ENCODE measurements around the gene STAG3. TPM values are rescaled to one million over a fixed set of nuclear protein-coding genes. Genes with fewer than 3 reads are reported as not detected.

STAG3 gene
- polyA plus RNA-seq, 1 donor from 2014 or later, result 0.64 TPM

- H2AFZ ChIP-seq (ENCODE audit: low read depth, low read length), result peak overlapping the region; percentile 97
- no peaks in the 10 kb centered on the region for H3F3A ChIP-seq (ENCODE audit: insufficient read depth, low read length, poor library complexity, severe bottlenecking)
- H3K79me2 ChIP-seq (replicated peaks; ENCODE audit: insufficient read depth, low read length), result peaks cover 14% of the 10 kb centered on the region
- H3K27ac ChIP-seq (ENCODE audit: low read length), result peak overlapping the region; percentile 92
- H3K9me2 ChIP-seq (ENCODE audit: insufficient read depth, low read length), result no peaks in the 10 kb centered on the region
- no peak for TF ChIP-seq SMC3 (conservative IDR thresholded peaks at IDR 0.05; ENCODE audit: poor library complexity)
- TF ChIP-seq POLR2AphosphoS5 (IDR thresholded peaks at IDR 0.05), result no peak
- TF ChIP-seq CTCF (IDR thresholded peaks at IDR 0.05; ENCODE audit: poor library complexity, severe bottlenecking), result no peak
- no peak for TF ChIP-seq MXI1 (conservative IDR thresholded peaks at IDR 0.05; ENCODE audit: poor library complexity, severe bottlenecking)
- no peak for TF ChIP-seq EZH2 (IDR thresholded peaks at IDR 0.05; ENCODE audit: borderline replicate concordance, insufficient read depth, low read length, poor library complexity, severe bottlenecking)
- TF ChIP-seq REST (IDR thresholded peaks at IDR 0.05; ENCODE audit: borderline replicate concordance), result no peak
- TF ChIP-seq RAD21 (conservative IDR thresholded peaks at IDR 0.05), result no peak
- no peak for TF ChIP-seq TAF1 (IDR thresholded peaks at IDR 0.05; ENCODE audit: low read depth)
- no peak for TF ChIP-seq EP300 (conservative IDR thresholded peaks at IDR 0.05; ENCODE audit: poor library complexity, severe bottlenecking)
- no peaks in the 10 kb centered on the region for H3K9me3 ChIP-seq (ENCODE audit: low read length)
- peak overlapping the region; percentile 90 for H3K4me3 ChIP-seq (ENCODE audit: low read length)
- peak overlapping the region; percentile 68 for H3K9ac ChIP-seq (ENCODE audit: low read length)
- H3K27me3 ChIP-seq (ENCODE audit: insufficient read depth, low read depth, low read length), result no peaks in the 10 kb centered on the region
- no peaks in the 10 kb centered on the region for H3K36me3 ChIP-seq (ENCODE audit: insufficient read depth, low read length)
- H3K4me2 ChIP-seq (ENCODE audit: low read length), result peak overlapping the region; percentile 42
- H4K20me1 ChIP-seq (ENCODE audit: insufficient read depth), result no peaks in the 10 kb centered on the region
These were observed 29.5 kb upstream of the STAG3 start for GRCh38 chr7:100148225-100148558.

- Histone ChIP-seq H2AFZ (ENCODE audit: low read depth, low read length) (peak within 1 kb of the TSS; percentile 97), H3K79me2 (replicated peaks; ENCODE audit: insufficient read depth, low read length) (peaks cover 14% of the 10 kb centered on the region), H3K9me3 (ENCODE audit: low read length) (no peaks in the 10 kb centered on the region), H4K20me1 (ENCODE audit: insufficient read depth) (no peaks in the 10 kb centered on the region), H3K27me3 (ENCODE audit: insufficient read depth, low read depth, low read length) (no peaks in the 10 kb centered on the region), H3K4me3 (ENCODE audit: low read length) (peak within 1 kb of the TSS; percentile 90), H3K27ac (ENCODE audit: low read length) (peak within 1 kb of the TSS; percentile 92), H3K36me3 (ENCODE audit: insufficient read depth, low read length) (no peaks in the 10 kb centered on the region), H3K9ac (ENCODE audit: low read length) (peak within 1 kb of the TSS; percentile 99), H3K4me2 (ENCODE audit: low read length) (peak within 1 kb of the TSS; percentile 95), H3K9me2 (ENCODE audit: insufficient read depth, low read length) (no peaks in the 10 kb centered on the region), H3F3A (ENCODE audit: insufficient read depth, low read length, poor library complexity, severe bottlenecking) (no peaks in the 10 kb centered on the region)
- TF ChIP-seq RAD21 (conservative IDR thresholded peaks at IDR 0.05) (no peak), MXI1 (conservative IDR thresholded peaks at IDR 0.05; ENCODE audit: poor library complexity, severe bottlenecking) (peak; percentile 63), TAF1 (IDR thresholded peaks at IDR 0.05; ENCODE audit: low read depth) (peak; percentile 64), REST (IDR thresholded peaks at IDR 0.05; ENCODE audit: borderline replicate concordance) (no peak), POLR2AphosphoS5 (IDR thresholded peaks at IDR 0.05) (peak; percentile 81), SMC3 (conservative IDR thresholded peaks at IDR 0.05; ENCODE audit: poor library complexity) (peak; percentile 41), EP300 (conservative IDR thresholded peaks at IDR 0.05; ENCODE audit: poor library complexity, severe bottlenecking) (peak; percentile 13), CTCF (IDR thresholded peaks at IDR 0.05; ENCODE audit: poor library complexity, severe bottlenecking) (peak; percentile 57)
These were observed 29.0 kb upstream of the STAG3 start, which contains the start of gene LAMTOR4 for GRCh38 chr7:100148559-100149328. LAMTOR4 (plus strand) TSS chr7:100148918; CDS start chr7:100148973, 55 bp downstream.
